ENCODE measurements around the gene HAT1. TPM values are rescaled to one million over a fixed set of nuclear protein-coding genes. Genes with fewer than 3 reads are reported as not detected.

Gene HAT1
- total RNA-seq, 2 donors from 2014 or later = 58.1 to 74.6 TPM

- no peak overlapping the region for H3K4me3 ChIP-seq (ENCODE audit: low read length)
- Mint-ChIP-seq H3K27me3 (ENCODE audit: insufficient read depth) (no peaks in the 10 kb centered on the region), H3K4me1 (no peaks in the 10 kb centered on the region), H3K9me3 (peaks cover 14% of the 10 kb centered on the region), H3K36me3 (ENCODE audit: low read depth) (no peaks in the 10 kb centered on the region), H3K4me3 (no peak overlapping the region), H3K27ac (no peak overlapping the region)
- no peak overlapping the region for H3K9ac ChIP-seq (ENCODE audit: extremely low read depth, low read length, poor library complexity, severe bottlenecking)
- peaks cover 7% of the 10 kb centered on the region for H3K9me3 ChIP-seq (ENCODE audit: control insufficient read depth, low read length)
- H3K4me1 ChIP-seq (ENCODE audit: control insufficient read depth, insufficient read depth, low read length) = no peaks in the 10 kb centered on the region
- H3K27ac ChIP-seq (ENCODE audit: low read depth, low read length) = no peak overlapping the region
- H3K36me3 ChIP-seq (ENCODE audit: control insufficient read depth, insufficient read depth, low read length) = no peaks in the 10 kb centered on the region
- no peak for TF ChIP-seq CTCF (conservative IDR thresholded peaks at IDR 0.05)
- WGBS, 2 experiments (ENCODE audit: insufficient coverage in 1 of 2, insufficient read length in 1 of 2) = 90 to 94% methylated on average over 2 of the region's 2 CpGs
- no peaks in the 10 kb centered on the region for H3K27me3 ChIP-seq (ENCODE audit: control insufficient read depth, insufficient read depth, low read length, poor library complexity, severe bottlenecking)
- no peak for DNase-seq
These were observed 19.3 kb upstream of the HAT1 start for GRCh38 chr2:171902840-171903420.

- no peak overlapping the region for H3K4me3 Mint-ChIP-seq
- no peak overlapping the region for H3K4me3 ChIP-seq (ENCODE audit: low read length)
- no peaks in the 10 kb centered on the region for H3K36me3 Mint-ChIP-seq (ENCODE audit: low read depth)
- H3K4me1 ChIP-seq (ENCODE audit: control insufficient read depth, insufficient read depth, low read length) = no peaks in the 10 kb centered on the region
- H3K9ac ChIP-seq (ENCODE audit: extremely low read depth, low read length, poor library complexity, severe bottlenecking) = no peak overlapping the region
- H3K27ac Mint-ChIP-seq = no peak overlapping the region
- no peak for TF ChIP-seq CTCF (conservative IDR thresholded peaks at IDR 0.05)
- peaks cover 3% of the 10 kb centered on the region for H3K27me3 Mint-ChIP-seq (ENCODE audit: insufficient read depth)
- no peaks in the 10 kb centered on the region for H3K36me3 ChIP-seq (ENCODE audit: control insufficient read depth, insufficient read depth, low read length)
- no peaks in the 10 kb centered on the region for H3K9me3 ChIP-seq (ENCODE audit: control insufficient read depth, low read length)
- H3K4me1 Mint-ChIP-seq = no peaks in the 10 kb centered on the region
- WGBS, 2 experiments (ENCODE audit: insufficient coverage in 1 of 2, insufficient read length in 1 of 2) = 100% methylated on average over 1 of the region's 1 CpG; no CpG with 5 or more reads in 1 of the 2 experiments
- H3K27ac ChIP-seq (ENCODE audit: low read depth, low read length) = no peak overlapping the region
- peaks cover 5% of the 10 kb centered on the region for H3K9me3 Mint-ChIP-seq
- no peak for DNase-seq
- H3K27me3 ChIP-seq (ENCODE audit: control insufficient read depth, insufficient read depth, low read length, poor library complexity, severe bottlenecking) = no peaks in the 10 kb centered on the region
These were observed 14.0 kb upstream of the HAT1 start for GRCh38 chr2:171908235-171908634.

GRCh38 chr2:171909266-171909665 is 13.0 kb upstream of the HAT1 start:
- no peaks in the 10 kb centered on the region for H3K36me3 Mint-ChIP-seq (ENCODE audit: low read depth)
- peaks cover 3% of the 10 kb centered on the region for H3K27me3 Mint-ChIP-seq (ENCODE audit: insufficient read depth)
- no peaks in the 10 kb centered on the region for H3K36me3 ChIP-seq (ENCODE audit: control insufficient read depth, insufficient read depth, low read length)
- no peak for DNase-seq
- no peak overlapping the region for H3K4me3 ChIP-seq (ENCODE audit: low read length)
- no peaks in the 10 kb centered on the region for H3K9me3 ChIP-seq (ENCODE audit: control insufficient read depth, low read length)
- no peaks in the 10 kb centered on the region for H3K4me1 Mint-ChIP-seq
- no peak for TF ChIP-seq CTCF (conservative IDR thresholded peaks at IDR 0.05)
- no peak overlapping the region for H3K27ac ChIP-seq (ENCODE audit: low read depth, low read length)
- H3K4me3 Mint-ChIP-seq = no peak overlapping the region
- no peaks in the 10 kb centered on the region for H3K4me1 ChIP-seq (ENCODE audit: control insufficient read depth, insufficient read depth, low read length)
- H3K9me3 Mint-ChIP-seq = peaks cover 5% of the 10 kb centered on the region
- WGBS, 2 experiments (ENCODE audit: insufficient coverage in 1 of 2, insufficient read length in 1 of 2) = 94% methylated on average over 2 to 3 of the region's 3 CpGs
- no peak overlapping the region for H3K9ac ChIP-seq (ENCODE audit: extremely low read depth, low read length, poor library complexity, severe bottlenecking)
- no peak overlapping the region for H3K27ac Mint-ChIP-seq
- H3K27me3 ChIP-seq (ENCODE audit: control insufficient read depth, insufficient read depth, low read length, poor library complexity, severe bottlenecking) = no peaks in the 10 kb centered on the region

All from endodermal cell (in vitro differentiated cells).